NCI-H1694 treated with DMSO at 0.1 percent for 48 hours (cell line): ENCODE data around the gene GRAMD1A.

Source experiments
- DNase-seq: peaks from one replicate; lab custom pipeline; 2025; lab: John Stamatoyannopoulos, UW

GRAMD1A gene

GRCh38 chr19:35075202-35076025, 75.3 kb downstream of the GRAMD1A start:
- no peak for DNase-seq

- DNase-seq, result no peak
Observed at GRCh38 chr19:35076026-35076370, 75.9 kb downstream of the GRAMD1A start.
